Trophoblast cell (in vitro differentiated cells and primary cell): Measurements from ENCODE around the gene CFAP58.

Experiments
- DNase-seq, 2 donors: peaks; one replicate each; pipeline ENCODE4 v3.0.0-alpha.2; 2016
- H2AFZ ChIP-seq: 2 replicates; pipeline ENCODE4 v1.6.1; 2013; ENCODE audit warnings: low read length, moderate library complexity, mild to moderate bottlenecking; ENCODE audit not compliant: insufficient read depth, poor library complexity
- H2AK5ac ChIP-seq: 2 replicates; pipeline ENCODE4 v1.6.1; 2013; ENCODE audit warnings: mild to moderate bottlenecking, low read length
- H2BK120ac ChIP-seq: 2 replicates; pipeline ENCODE4 v1.6.1; 2013; ENCODE audit warnings: low read length, mild to moderate bottlenecking, moderate library complexity; ENCODE audit not compliant: insufficient read depth, poor library complexity
- H2BK12ac ChIP-seq: 2 replicates; pipeline ENCODE4 v1.6.1; 2013; ENCODE audit warnings: mild to moderate bottlenecking, low read length, moderate library complexity
- H2BK5ac ChIP-seq: 2 replicates; pipeline ENCODE4 v1.6.1; 2013; ENCODE audit warnings: low read length, low read depth, moderate library complexity, mild to moderate bottlenecking; ENCODE audit not compliant: poor library complexity
- H3K14ac ChIP-seq: 2 replicates; pipeline ENCODE4 v1.6.1; 2013; ENCODE audit warnings: mild to moderate bottlenecking, low read length
- H3K18ac ChIP-seq: 2 replicates; pipeline ENCODE4 v1.6.1; 2013; ENCODE audit warnings: mild to moderate bottlenecking, low read length
- H3K23ac ChIP-seq: 2 replicates; pipeline ENCODE4 v1.6.1; 2013; ENCODE audit warnings: low read length
- H3K27ac ChIP-seq: 2 replicates; pipeline ENCODE4 v1.5.1; 2013; ENCODE audit warnings: low read depth, mild to moderate bottlenecking, inconsistent platforms, low read length, moderate library complexity
- H3K27me3 ChIP-seq: 2 replicates; pipeline ENCODE4 v1.6.1; 2013; ENCODE audit warnings: inconsistent platforms, mild to moderate bottlenecking, low read length, moderate library complexity; ENCODE audit not compliant: insufficient read depth
- H3K36me3 ChIP-seq, 2 experiments: 1 replicate in 1 of 2; 2 replicates in 1 of 2; pipeline ENCODE4 v1.6.1; 2013; ENCODE audit warnings: low read length in 2 of 2, mild to moderate bottlenecking in 2 of 2, moderate library complexity in 1 of 2; ENCODE audit not compliant: insufficient read depth in 2 of 2, control insufficient read depth in 1 of 2
- H3K4ac ChIP-seq: 2 replicates; pipeline ENCODE4 v1.6.1; 2013; ENCODE audit warnings: low read depth, mild to moderate bottlenecking, low read length, moderate library complexity
- H3K4me1 ChIP-seq, 2 experiments: 1 replicate in 1 of 2; 2 replicates in 1 of 2; pipeline ENCODE4 v1.6.1; 2013; ENCODE audit warnings: low read length in 2 of 2, mild to moderate bottlenecking in 2 of 2, moderate library complexity in 1 of 2; ENCODE audit not compliant: insufficient read depth in 2 of 2, control insufficient read depth in 1 of 2
- H3K4me2 ChIP-seq: 2 replicates; pipeline ENCODE4 v1.6.1; 2013; ENCODE audit warnings: inconsistent platforms, mild to moderate bottlenecking, low read length, moderate library complexity
- H3K4me3 ChIP-seq: 2 replicates; pipeline ENCODE4 v1.5.1; 2013; ENCODE audit warnings: mild to moderate bottlenecking, low read depth, low read length, inconsistent platforms
- H3K79me1 ChIP-seq: one replicate; pipeline ENCODE4 v1.6.1; 2013; ENCODE audit warnings: low read length
- H3K79me2 ChIP-seq: 2 replicates; pipeline ENCODE4 v1.6.1; 2013; ENCODE audit warnings: low read length, mild to moderate bottlenecking; ENCODE audit not compliant: control insufficient read depth, insufficient read depth, poor library complexity
- H3K9ac ChIP-seq: 2 replicates; pipeline ENCODE4 v1.6.1; 2013; ENCODE audit warnings: mild to moderate bottlenecking, low read length
- H3K9me3 ChIP-seq: 2 replicates; pipeline ENCODE4 v1.6.1; 2013; ENCODE audit warnings: low read depth, mild to moderate bottlenecking, control low read depth, inconsistent platforms, low read length; ENCODE audit not compliant: insufficient read depth
- H4K12ac ChIP-seq: 2 replicates; pipeline ENCODE4 v1.6.1; 2013; ENCODE audit warnings: low read depth, mild to moderate bottlenecking, low read length, moderate library complexity
- H4K8ac ChIP-seq: 2 replicates; pipeline ENCODE4 v1.6.1; 2013; ENCODE audit warnings: low read depth, mild to moderate bottlenecking, low read length, moderate library complexity
- H4K91ac ChIP-seq: one replicate; pipeline ENCODE4 v1.6.1; 2013; ENCODE audit warnings: low read depth, mild to moderate bottlenecking, low read length, moderate library complexity
- WGBS: extraction: QIAGEN DNeasy Blood & Tissue Kit; methylation state at CpG from one replicate; pipeline ENCODE4 v1.1.7; 2013; ENCODE audit warnings: missing lambda C conversion rate; ENCODE audit not compliant: insufficient read length, insufficient coverage; ENCODE audit errors: extremely low coverage; 5-methylcytosine and 5-hydroxymethylcytosine counted together

CFAP58 gene

GRCh38 chr10:104340111-104340526 is 13.5 kb upstream of the CFAP58 start:
- no CpG with 5 or more reads among the region's 4 CpGs for WGBS

GRCh38 chr10:104340641-104341040 is 13.0 kb upstream of the CFAP58 start:
- Histone ChIP-seq H3K4me1 (peaks cover 17 to 19% of the 10 kb centered on the region in 2 experiments), H3K4ac (no peak overlapping the region), H3K79me1 (peaks cover 11% of the 10 kb centered on the region), H3K9me3 (no peaks in the 10 kb centered on the region), H2BK12ac (peak overlapping the region; percentile 36), H2AK5ac (no peak overlapping the region), H3K4me2 (no peak overlapping the region), H3K9ac (no peak overlapping the region), H3K18ac (no peak overlapping the region), H3K36me3 (no peaks in the 10 kb centered on the region), H3K4me3 (no peak overlapping the region), H2BK5ac (no peak overlapping the region), H2AFZ (no peak overlapping the region), H3K27ac (no peak overlapping the region), H4K8ac (no peak overlapping the region), H2BK120ac (no peak overlapping the region), H3K14ac (no peak overlapping the region), H4K91ac (no peak overlapping the region), H3K27me3 (no peaks in the 10 kb centered on the region), H3K79me2 (peaks cover 15% of the 10 kb centered on the region), H3K23ac (no peak overlapping the region), H4K12ac (no peak overlapping the region)
- no peak for DNase-seq
- no CpG with 5 or more reads among the region's 4 CpGs for WGBS

More at GRCh38 chr10:104340111-104340526, 13.5 kb upstream of the CFAP58 start:
- no peak overlapping the region for H3K4me2 ChIP-seq
- no peak overlapping the region for H3K14ac ChIP-seq
- H3K79me2 ChIP-seq: peaks cover 18% of the 10 kb centered on the region
- H3K9ac ChIP-seq: no peak overlapping the region
- no peak overlapping the region for H3K23ac ChIP-seq
- peaks cover 21 to 22% of the 10 kb centered on the region in 2 experiments for H3K4me1 ChIP-seq
- no peak overlapping the region for H2BK5ac ChIP-seq
- no peak overlapping the region for H2AK5ac ChIP-seq
- H2BK120ac ChIP-seq: no peak overlapping the region
- H3K36me3 ChIP-seq: no peaks in the 10 kb centered on the region
- no peak for DNase-seq
- H3K4ac ChIP-seq: no peak overlapping the region
- H3K4me3 ChIP-seq: no peak overlapping the region
- H2BK12ac ChIP-seq: no peak overlapping the region
- no peaks in the 10 kb centered on the region for H3K27me3 ChIP-seq
- no peak overlapping the region for H2AFZ ChIP-seq
- no peak overlapping the region for H4K12ac ChIP-seq
- no peak overlapping the region for H3K27ac ChIP-seq
- H3K79me1 ChIP-seq: peaks cover 11% of the 10 kb centered on the region
- no peak overlapping the region for H3K18ac ChIP-seq
- no peaks in the 10 kb centered on the region for H3K9me3 ChIP-seq
- H4K91ac ChIP-seq: no peak overlapping the region
- H4K8ac ChIP-seq: no peak overlapping the region

GRCh38 chr10:104342941-104343411 is 10.7 kb upstream of the CFAP58 start:
- Histone ChIP-seq H3K27me3 (no peaks in the 10 kb centered on the region), H4K91ac (no peak overlapping the region), H3K36me3 (no peaks in the 10 kb centered on the region), H2BK12ac (no peak overlapping the region), H4K8ac (no peak overlapping the region), H4K12ac (no peak overlapping the region), H3K4me1 (peaks cover 12% of the 10 kb centered on the region in 2 experiments), H3K79me1 (peaks cover 8% of the 10 kb centered on the region), H2AK5ac (no peak overlapping the region), H3K23ac (no peak overlapping the region), H3K14ac (no peak overlapping the region), H3K4me3 (no peak overlapping the region), H2AFZ (no peak overlapping the region), H3K79me2 (peaks cover 4% of the 10 kb centered on the region), H3K27ac (no peak overlapping the region), H3K9me3 (no peaks in the 10 kb centered on the region), H3K9ac (no peak overlapping the region), H3K4ac (no peak overlapping the region), H2BK120ac (no peak overlapping the region), H2BK5ac (no peak overlapping the region), H3K4me2 (no peak overlapping the region), H3K18ac (no peak overlapping the region)
- WGBS: no CpG with 5 or more reads among the region's 3 CpGs
- peak in 1 of 2 donors; percentile 53 for DNase-seq

- H3K79me2 ChIP-seq: no peaks in the 10 kb centered on the region
- H2BK12ac ChIP-seq: no peak overlapping the region
- no peaks in the 10 kb centered on the region for H3K79me1 ChIP-seq
- no peak overlapping the region for H2AFZ ChIP-seq
- H3K18ac ChIP-seq: no peak overlapping the region
- H3K23ac ChIP-seq: no peak overlapping the region
- H2AK5ac ChIP-seq: no peak overlapping the region
- H3K4ac ChIP-seq: no peak overlapping the region
- no peaks in the 10 kb centered on the region for H3K27me3 ChIP-seq
- no CpG with 5 or more reads among the region's 1 CpG for WGBS
- no peak overlapping the region for H4K91ac ChIP-seq
- no peak overlapping the region for H3K27ac ChIP-seq
- H3K4me1 ChIP-seq: peaks cover 9 to 10% of the 10 kb centered on the region in 2 experiments
- no peak overlapping the region for H3K9ac ChIP-seq
- DNase-seq: no peak
- no peak overlapping the region for H2BK120ac ChIP-seq
- no peak overlapping the region for H4K8ac ChIP-seq
- H3K4me3 ChIP-seq: no peak overlapping the region
- H3K4me2 ChIP-seq: no peak overlapping the region
- no peaks in the 10 kb centered on the region for H3K9me3 ChIP-seq
- no peak overlapping the region for H2BK5ac ChIP-seq
- H3K14ac ChIP-seq: no peak overlapping the region
- H3K36me3 ChIP-seq: no peaks in the 10 kb centered on the region
- no peak overlapping the region for H4K12ac ChIP-seq
Observed at GRCh38 chr10:104344219-104344618, 9.4 kb upstream of the CFAP58 start.
